ENCODE measurements around the gene KRT71. TPM values are rescaled to one million over a fixed set of nuclear protein-coding genes. Genes with fewer than 3 reads are reported as not detected.

The KRT71 gene
- polyA plus RNA-seq, 3 donors: not detected

- Mint-ChIP-seq H3K27me3 (ENCODE audit: low read depth in 3 of 3) (peaks cover 0 to 6% (median 3%) of the 10 kb centered on the region in 3 donors), H3K36me3 (no peaks in the 10 kb centered on the region), H3K27ac (no peak overlapping the region), H3K9me3 (no peaks in the 10 kb centered on the region), H3K4me3 (no peak overlapping the region), H3K4me1 (no peaks in the 10 kb centered on the region)
- Histone ChIP-seq H2AFZ (ENCODE audit: insufficient read depth, low read depth, low read length, poor library complexity, severe bottlenecking) (no peak overlapping the region), H3K27me3 (ENCODE audit: control insufficient read depth in 2 of 2, insufficient read depth in 2 of 2, low read length in 2 of 2) (no peaks in the 10 kb centered on the region), H3K4me2 (replicated peaks; ENCODE audit: extremely low read depth, low read length, poor library complexity, severe bottlenecking) (no peak overlapping the region), H3K79me2 (ENCODE audit: insufficient read depth, low read length) (no peaks in the 10 kb centered on the region), H3K36me3 (replicated peaks in 1 of 2; ENCODE audit: control insufficient read depth in 1 of 2, insufficient read depth in 2 of 2, low read length in 2 of 2) (no peaks in the 10 kb centered on the region), H3K9me3 (replicated peaks in 1 of 2; ENCODE audit: control insufficient read depth in 1 of 2, insufficient read depth in 1 of 2, low read length in 2 of 2) (no peaks in the 10 kb centered on the region), H3K9ac (ENCODE audit: insufficient read depth, low read length, poor library complexity, severe bottlenecking) (no peak overlapping the region), H3K4me3 (replicated peaks in 1 of 3; ENCODE audit: low read depth in 2 of 3, low read length in 3 of 3) (no peak overlapping the region), H4K20me1 (ENCODE audit: insufficient read depth, low read length) (no peaks in the 10 kb centered on the region), H3K27ac (ENCODE audit: low read depth in 1 of 2, low read length in 2 of 2) (no peak overlapping the region), H3K4me1 (ENCODE audit: control insufficient read depth in 1 of 2, insufficient read depth in 2 of 2, low read length in 2 of 2) (no peaks in the 10 kb centered on the region)
- DNase-seq: no peak
- 94% methylated on average over 17 of the region's 17 CpGs for WGBS (ENCODE audit: insufficient coverage)
- intact Hi-C loops (cut with micrococcal nuclease): no loop called here
- TF ChIP-seq CTCF (IDR thresholded peaks at IDR 0.05): no peak
Measured at GRCh38 chr12:52587563-52587962, 34.6 kb upstream of the KRT71 start.

- no peak overlapping the region for H3K27ac ChIP-seq (ENCODE audit: low read depth in 1 of 2, low read length in 2 of 2)
- H4K20me1 ChIP-seq (ENCODE audit: insufficient read depth, low read length): no peaks in the 10 kb centered on the region
- H3K27me3 ChIP-seq (ENCODE audit: control insufficient read depth in 2 of 2, insufficient read depth in 2 of 2, low read length in 2 of 2): no peaks in the 10 kb centered on the region
- H3K4me3 ChIP-seq (replicated peaks in 1 of 3; ENCODE audit: low read depth in 2 of 3, low read length in 3 of 3): no peak overlapping the region
- DNase-seq: no peak
- WGBS (ENCODE audit: insufficient coverage): 61% methylated on average over 3 of the region's 9 CpGs
- peaks cover 0 to 5% (median 4%) of the 10 kb centered on the region in 3 donors for H3K27me3 Mint-ChIP-seq (ENCODE audit: low read depth in 3 of 3)
- H3K9me3 Mint-ChIP-seq: no peaks in the 10 kb centered on the region
- H2AFZ ChIP-seq (ENCODE audit: insufficient read depth, low read depth, low read length, poor library complexity, severe bottlenecking): no peak overlapping the region
- H3K36me3 Mint-ChIP-seq: no peaks in the 10 kb centered on the region
- no peaks in the 10 kb centered on the region for H3K36me3 ChIP-seq (replicated peaks in 1 of 2; ENCODE audit: control insufficient read depth in 1 of 2, insufficient read depth in 2 of 2, low read length in 2 of 2)
- no peaks in the 10 kb centered on the region for H3K4me1 Mint-ChIP-seq
- no peaks in the 10 kb centered on the region for H3K4me1 ChIP-seq (ENCODE audit: control insufficient read depth in 1 of 2, insufficient read depth in 2 of 2, low read length in 2 of 2)
- H3K9me3 ChIP-seq (replicated peaks in 1 of 2; ENCODE audit: control insufficient read depth in 1 of 2, insufficient read depth in 1 of 2, low read length in 2 of 2): no peaks in the 10 kb centered on the region
- H3K4me3 Mint-ChIP-seq: no peak overlapping the region
- TF ChIP-seq CTCF (IDR thresholded peaks at IDR 0.05): no peak
- H3K4me2 ChIP-seq (replicated peaks; ENCODE audit: extremely low read depth, low read length, poor library complexity, severe bottlenecking): no peak overlapping the region
- no peak overlapping the region for H3K9ac ChIP-seq (ENCODE audit: insufficient read depth, low read length, poor library complexity, severe bottlenecking)
- H3K27ac Mint-ChIP-seq: no peak overlapping the region
- no peaks in the 10 kb centered on the region for H3K79me2 ChIP-seq (ENCODE audit: insufficient read depth, low read length)
- intact Hi-C loops (cut with micrococcal nuclease): no loop called here
Measured at GRCh38 chr12:52585946-52586345, 33.0 kb upstream of the KRT71 start.
